DND-41 (cell line): ENCODE data around the gene SAT1.

ENCODE experiments used
- EZH2 ChIP-seq: IDR thresholded peaks from 3 replicates; pipeline ENCODE4 v1.6.1; 2012; ENCODE audit warnings: borderline replicate concordance, low read depth, mild to moderate bottlenecking, moderate library complexity, low read length, inconsistent platforms; ENCODE audit not compliant: severe bottlenecking
- TF ChIP-seq, protein P1 (sequence below): IDR thresholded peaks from 2 replicates; pipeline ENCODE4 v1.5.1; 2012; ENCODE audit warnings: borderline replicate concordance, low read length, moderate library complexity, mild to moderate bottlenecking; ENCODE audit not compliant: poor library complexity, severe bottlenecking; ENCODE audit errors: extremely low read depth

DNA sequence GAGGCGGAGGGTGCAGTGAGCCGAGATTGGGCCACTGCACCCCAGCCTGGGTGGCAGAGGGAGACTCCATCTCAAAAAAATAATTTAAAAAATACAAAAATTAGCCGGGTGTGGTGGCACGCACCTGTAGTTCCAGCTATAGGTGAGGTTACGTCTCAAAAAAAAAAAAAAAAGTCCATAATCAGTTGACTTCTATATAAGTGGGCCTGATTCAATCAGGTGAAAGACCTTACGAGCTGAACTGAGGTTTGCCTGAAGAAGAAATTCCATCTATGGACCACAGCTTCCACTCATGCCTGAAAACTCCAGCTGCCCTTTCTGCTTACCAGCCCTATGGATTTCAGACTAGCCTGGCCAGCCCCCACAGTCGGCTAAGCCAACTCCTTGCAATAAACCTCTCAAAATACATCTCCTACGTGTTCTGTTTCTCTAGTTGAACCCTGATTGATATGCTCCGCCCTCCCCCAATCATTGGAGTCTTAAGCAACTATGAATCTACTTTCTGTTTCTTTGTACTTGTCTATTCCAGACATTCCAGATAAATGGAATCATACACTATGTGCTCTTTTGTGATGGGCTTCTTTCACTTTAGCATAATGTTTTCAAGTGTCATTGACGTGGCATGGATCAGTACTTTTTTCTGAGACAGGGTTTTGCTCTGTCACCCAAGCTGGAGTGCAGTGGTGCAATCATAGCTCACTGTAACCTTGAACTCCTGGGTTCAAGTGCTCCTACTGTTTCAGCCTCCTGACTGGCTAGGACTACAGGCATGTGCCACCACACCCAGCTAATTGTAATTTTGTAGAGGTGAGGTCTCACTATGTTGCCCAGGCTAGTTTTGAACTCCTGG, 36.6 kb downstream of the SAT1 start:
- TF ChIP-seq, protein P1, sequence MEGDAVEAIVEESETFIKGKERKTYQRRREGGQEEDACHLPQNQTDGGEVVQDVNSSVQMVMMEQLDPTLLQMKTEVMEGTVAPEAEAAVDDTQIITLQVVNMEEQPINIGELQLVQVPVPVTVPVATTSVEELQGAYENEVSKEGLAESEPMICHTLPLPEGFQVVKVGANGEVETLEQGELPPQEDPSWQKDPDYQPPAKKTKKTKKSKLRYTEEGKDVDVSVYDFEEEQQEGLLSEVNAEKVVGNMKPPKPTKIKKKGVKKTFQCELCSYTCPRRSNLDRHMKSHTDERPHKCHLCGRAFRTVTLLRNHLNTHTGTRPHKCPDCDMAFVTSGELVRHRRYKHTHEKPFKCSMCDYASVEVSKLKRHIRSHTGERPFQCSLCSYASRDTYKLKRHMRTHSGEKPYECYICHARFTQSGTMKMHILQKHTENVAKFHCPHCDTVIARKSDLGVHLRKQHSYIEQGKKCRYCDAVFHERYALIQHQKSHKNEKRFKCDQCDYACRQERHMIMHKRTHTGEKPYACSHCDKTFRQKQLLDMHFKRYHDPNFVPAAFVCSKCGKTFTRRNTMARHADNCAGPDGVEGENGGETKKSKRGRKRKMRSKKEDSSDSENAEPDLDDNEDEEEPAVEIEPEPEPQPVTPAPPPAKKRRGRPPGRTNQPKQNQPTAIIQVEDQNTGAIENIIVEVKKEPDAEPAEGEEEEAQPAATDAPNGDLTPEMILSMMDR = no peak
- no peak for TF ChIP-seq EZH2
